ENCODE data around the gene SCN4B. TPM values are rescaled to one million over a fixed set of nuclear protein-coding genes. Genes with fewer than 3 reads are reported as not detected.

The SCN4B gene
- polyA plus RNA-seq, 1 donor = 3.7 TPM

DNA sequence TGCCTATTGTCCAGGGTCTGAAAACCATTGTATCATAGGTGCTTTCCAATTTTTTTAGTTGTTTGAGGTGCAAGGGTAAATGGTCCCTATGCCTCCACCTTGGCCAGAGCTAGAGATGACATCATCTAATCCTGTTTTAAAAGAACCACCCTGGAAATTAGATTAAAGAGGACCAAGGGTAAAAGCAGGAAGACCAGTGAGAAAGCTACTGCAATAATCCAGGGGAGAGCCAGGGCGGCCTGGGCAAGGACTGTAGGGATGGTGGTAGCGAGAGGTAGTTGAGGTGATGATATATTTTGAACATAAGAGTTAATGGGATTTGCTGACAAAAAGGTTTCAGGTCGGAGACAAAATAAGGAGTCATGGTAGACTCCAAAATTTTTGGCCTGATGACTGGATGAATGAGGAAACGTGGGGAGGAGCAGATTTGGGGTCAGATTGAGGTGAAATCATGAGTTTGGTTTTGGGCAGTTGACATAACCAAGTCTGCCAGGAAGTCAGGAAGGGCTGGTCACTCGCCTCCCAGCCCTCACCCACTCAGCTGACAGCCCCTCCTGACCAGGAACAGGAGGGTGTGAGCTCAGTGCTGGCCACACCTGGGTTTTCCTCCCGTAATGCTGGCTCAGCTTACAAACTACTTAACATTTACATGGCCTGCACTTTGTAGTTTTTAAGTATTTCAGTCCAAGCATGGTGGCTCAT, 23.0 kb downstream of the SCN4B start:
- no peak for DNase-seq

DNA sequence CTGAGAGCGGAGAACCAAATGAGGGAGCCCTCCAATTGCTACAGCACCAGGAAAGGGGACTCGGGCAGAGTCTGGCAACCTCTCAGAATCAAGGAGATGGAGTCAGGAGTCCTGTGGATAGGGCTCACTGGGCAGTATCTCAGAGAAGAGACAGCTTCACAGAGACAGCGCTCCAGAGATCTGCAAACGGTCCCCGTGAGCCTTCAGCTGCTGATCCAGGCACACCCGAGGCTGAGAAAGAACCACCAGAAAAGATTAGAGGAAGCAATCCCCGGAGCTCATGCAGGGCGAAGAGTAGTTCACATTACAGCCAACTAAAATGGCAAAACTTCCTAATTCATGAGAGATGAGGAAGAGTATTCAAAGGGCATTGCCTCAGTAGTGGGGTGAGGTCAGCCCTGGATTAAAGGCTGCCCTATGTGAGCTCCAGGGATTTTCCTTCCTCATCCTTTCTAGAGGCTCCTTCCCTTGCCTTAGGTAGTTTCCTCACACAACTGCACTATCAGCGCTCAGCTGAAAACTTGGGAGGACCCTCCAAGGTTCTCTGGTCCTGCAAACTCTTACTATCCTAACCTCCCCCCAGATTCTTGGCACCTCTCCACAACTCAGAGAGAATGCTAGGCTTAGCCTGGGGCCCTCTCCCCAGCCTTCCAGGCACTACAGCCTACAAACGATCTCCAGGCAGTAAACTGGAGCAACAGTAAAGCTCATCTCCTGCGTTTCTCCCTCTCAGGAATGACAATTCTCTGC, 23.7 kb downstream of the SCN4B start:
- DNase-seq = no peak

DNA sequence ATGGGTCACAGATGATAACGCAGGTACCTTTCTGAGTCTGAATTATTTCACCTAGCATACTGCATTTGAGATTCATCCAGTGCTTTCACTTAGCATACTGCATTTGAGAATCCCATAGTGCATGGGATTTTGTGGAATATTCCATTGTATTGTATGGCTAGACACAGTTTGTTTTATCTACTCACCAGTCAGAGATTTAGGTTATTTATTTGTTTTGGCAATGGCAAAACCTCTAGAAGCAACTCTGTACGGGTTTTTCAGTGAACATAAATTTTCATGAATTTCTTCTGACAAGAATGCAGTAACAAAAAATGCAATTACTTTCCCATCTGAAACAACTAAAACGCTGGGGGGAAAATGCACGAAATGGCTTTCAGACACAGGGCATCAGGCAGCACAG, 24.3 kb downstream of the SCN4B start:
- DNase-seq = no peak

GRCh38 chr11:118126082-118126838, 26.4 kb downstream of the SCN4B start:
- DNase-seq = no peak

DNA sequence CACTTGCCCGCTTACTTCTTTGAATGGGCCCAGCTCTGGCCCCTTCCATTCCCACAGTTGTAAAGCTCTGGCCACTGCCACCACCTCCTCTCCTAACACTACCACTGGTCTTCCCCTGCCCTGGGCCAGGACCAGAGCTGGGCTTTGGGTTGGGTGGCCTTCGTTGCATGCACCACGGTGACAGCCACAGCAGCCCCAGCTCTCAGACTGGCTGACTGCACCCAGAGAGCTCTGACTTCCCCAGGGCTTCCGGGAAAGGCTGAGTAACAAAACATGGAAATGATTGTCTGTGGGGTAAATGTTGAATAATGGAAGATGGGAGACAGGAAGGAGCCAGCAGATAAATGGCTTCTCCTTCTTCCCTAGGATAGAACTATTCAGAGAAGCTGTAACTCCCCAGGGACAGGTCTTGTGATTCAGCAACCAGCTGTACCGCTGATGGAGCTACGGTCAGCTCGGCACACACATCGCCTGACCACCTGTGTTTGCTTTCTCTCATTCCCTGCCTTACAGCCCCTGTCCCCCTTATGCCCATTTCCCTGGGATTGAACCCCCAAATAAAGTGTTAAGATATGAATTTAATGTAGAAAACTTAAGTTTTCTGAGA, 27.6 kb downstream of the SCN4B start:
- no peak for DNase-seq

DNA sequence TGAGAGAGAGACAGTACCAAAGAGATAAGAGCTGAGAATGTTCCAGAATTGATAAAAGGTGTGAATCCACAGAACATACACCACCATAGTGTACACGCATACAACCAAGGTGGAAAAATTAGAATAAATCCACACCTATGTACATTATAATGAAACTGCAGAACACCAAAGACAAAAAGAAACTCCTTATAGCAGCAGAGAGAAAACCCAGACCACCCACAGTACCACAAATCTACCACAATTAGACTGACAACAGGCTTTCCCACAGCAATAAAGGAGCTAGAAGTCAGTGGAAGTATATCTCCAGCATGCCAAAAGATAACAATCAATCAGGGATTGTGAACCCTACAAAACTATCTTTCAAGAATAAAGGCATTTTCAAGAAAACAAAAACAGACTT, 31.8 kb downstream of the SCN4B start:
- no peak for DNase-seq

DNA sequence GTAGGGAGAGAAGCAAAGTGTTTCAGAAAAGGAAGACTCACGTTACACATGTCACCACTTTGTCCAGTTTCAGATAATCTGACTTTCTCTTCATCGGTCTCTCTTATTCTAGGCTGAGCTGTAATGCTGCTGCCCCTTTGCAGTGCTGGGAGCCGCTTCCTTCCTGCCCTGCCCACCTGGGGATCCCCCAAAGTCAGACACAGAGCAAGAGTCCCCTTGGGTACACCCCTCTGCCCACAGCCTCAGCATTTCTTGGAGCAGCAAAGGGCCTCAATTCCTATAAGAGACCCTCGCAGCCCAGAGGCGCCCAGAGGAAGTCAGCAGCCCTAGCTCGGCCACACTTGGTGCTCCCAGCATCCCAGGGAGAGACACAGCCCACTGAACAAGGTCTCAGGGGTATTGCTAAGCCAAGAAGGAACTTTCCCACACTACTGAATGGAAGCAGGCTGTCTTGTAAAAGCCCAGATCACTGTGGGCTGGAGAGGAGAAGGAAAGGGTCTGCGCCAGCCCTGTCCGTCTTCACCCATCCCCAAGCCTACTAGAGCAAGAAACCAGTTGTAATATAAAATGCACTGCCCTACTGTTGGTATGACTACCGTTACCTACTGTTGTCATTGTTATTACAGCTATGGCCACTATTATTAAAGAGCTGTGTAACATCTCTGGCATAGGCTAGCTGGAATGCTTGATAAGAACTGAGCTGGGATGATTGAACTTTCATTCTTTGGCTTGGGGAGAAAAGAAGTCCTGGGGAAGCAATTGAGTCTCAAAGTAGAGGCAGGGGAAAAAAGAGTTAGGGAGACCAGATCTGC, 34.6 kb downstream of the SCN4B start:
- no peak for DNase-seq

GRCh38 chr11:118115048-118115447, 37.6 kb downstream of the SCN4B start:
- DNase-seq = no peak

DNA sequence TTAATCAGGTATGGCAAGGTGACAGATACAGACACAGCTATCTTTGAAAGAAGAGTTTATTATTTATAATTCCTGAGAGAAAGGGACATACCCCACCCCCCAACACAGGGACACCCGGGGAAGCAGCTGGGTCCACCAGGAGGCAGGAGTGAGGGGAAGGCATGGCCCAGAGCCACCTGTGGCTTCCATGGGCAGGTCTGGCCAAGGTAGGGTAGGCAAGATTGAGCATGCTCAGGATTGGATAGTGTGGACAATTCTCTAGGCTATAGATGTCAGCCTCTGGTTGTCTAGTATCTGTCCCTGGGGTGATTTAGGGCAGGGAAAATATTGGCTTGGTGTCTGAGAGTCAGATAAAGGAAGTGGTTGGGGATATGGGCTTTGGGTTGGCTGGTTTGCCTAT, 38.4 kb downstream of the SCN4B start:
- DNase-seq = no peak

DNA sequence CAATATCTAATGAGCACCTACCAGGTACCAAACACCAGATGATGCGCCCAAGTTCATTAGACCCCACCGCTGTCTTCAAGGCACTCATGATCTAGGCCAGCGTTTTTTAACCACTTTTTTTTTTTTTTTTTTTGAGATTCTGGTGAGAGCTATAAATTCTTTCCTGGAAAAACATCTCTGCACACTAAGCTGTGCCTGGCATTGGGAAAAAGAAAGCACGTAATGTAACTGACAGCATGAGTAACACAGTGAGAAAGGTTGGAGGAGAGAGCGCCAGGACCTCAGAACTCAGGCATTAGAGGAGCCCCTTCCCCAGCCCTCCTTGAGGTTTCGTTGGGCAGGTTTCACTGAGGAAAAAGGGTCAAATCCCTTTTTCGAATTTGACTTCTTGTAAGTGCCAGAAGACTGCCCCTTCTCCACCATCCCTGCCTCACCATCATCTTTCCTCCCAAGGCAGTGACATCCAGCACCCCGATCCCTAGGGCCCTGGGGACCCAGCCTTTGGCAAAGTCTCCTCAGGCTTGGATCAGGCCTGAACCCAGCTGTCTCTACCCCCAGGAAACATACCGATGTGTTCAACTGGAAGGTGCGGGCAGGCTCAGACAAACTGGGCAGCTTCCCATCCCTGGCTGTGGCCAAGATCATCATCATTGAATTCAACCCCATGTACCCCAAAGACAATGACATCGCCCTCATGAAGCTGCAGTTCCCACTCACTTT, 39.8 kb downstream of the SCN4B start:
- no peak for DNase-seq

DNA sequence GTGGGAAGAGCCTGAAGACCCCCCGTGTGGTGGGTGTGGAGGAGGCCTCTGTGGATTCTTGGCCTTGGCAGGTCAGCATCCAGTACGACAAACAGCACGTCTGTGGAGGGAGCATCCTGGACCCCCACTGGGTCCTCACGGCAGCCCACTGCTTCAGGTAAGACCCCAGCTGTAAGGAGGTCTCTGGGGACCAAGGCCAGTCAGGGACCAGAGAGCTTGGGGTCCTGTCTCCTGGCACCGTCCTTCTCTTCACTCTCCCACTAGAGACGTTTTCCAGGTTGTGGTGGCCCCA, 40.9 kb downstream of the SCN4B start:
- no peak for DNase-seq

DNA sequence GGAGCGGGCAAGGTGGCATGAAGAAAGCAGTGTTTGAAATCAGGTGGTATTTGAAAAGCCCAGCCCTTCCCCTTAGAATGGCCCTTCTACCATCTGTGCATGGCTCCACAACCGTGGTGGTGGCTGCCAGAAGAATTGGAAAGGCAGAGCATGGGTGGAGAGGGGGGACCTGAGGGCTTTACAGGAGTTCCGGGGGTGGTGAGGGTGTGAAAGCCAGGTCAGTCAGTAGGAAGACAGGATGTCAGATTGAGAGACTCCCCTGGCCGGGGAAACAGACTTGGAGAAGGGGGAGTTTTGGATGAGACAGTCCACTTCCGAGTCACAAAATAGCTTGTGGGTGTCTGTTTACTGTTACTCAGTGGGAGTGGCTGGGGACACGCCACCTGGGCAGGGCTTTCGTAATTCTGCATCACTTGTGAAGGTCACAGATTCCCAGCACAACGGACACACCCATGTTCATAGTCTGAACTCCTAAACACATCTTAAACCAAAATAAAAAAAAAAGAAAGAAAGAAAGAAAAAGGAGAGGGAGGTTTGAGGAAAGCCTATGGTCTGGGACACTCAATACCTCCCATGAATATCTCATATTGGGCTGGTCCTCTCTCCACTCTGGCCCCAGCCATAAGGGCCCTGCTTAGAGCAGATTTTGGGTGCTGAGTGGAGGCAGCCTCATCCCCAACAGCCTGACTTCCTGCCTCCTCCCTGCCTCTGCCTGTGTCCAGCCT, 41.4 kb downstream of the SCN4B start:
- DNase-seq = no peak

- no peak for DNase-seq
Observed at GRCh38 chr11:118109231-118109630, 43.4 kb downstream of the SCN4B start.

DNA sequence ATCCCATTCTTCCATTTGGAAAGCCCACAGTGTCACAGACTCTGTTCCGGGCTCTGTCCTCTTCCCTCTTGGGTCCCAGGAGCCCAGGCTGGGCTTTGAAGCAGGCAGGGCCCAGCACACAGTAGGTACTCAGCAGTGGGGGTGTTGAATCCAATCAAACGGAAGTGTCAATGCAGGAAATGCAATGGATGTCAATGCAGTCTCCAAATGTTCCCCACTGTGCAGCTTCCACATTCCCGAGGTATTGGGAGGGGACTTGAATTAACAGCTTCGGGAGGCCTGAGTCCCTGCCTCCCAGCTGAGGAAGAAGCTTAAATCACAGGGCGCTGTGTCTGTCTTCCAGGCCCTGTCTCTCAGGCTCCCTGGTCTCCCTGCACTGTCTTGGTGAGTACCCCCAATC, 44.1 kb downstream of the SCN4B start:
- DNase-seq = no peak

DNA sequence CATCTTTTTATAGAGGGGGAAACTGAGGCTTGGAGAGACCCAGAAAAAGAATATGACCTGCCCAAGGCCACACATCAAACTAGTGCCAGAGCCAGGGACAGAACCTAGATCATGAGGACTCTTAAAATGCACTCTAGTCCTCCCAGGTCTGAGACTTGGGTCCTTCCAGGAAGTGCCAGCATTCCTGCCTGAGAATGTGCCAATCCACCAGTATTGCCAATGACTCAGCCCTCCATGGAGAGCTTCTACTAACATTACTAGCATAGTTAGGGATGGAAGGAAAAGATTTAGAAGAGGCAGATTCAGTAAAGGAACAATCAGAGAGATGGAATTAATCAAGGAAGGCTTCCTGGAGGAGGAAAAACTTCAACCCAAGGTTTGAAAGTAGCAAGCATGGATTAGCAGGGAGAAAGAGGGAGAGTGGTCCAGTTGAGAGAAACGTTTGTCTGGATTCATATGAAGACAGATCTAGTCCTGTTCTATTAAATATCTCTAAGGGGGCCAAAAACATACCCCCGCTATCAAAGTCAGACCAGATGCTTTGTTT, 45.8 kb downstream of the SCN4B start:
- no peak for DNase-seq

- DNase-seq = no peak
Observed at GRCh38 chr11:118105657-118106305, 46.8 kb downstream of the SCN4B start.

GRCh38 chr11:118104491-118104890, 48.1 kb downstream of the SCN4B start:
- no peak for DNase-seq

DNA sequence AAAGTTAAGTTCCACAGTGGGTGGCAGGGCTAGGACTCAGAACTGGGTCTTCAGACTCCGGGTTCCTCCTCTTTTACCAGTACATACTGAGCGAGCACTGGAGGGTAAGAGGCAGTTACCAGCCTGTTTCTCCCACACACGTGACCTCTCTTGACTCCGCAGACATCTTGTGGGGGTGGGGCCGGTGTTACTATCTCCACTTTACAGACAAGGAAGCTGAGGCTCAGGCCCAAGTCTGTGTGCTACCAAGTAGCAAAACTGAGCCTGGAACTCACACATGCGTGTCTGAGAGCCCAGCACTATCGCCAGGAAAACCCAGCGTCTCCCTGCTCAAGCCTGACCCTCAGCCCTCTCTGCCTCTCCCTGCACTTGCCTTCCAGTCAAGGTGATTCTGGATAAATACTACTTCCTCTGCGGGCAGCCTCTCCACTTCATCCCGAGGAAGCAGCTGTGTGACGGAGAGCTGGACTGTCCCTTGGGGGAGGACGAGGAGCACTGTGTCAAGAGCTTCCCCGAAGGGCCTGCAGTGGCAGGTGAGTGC, 49.8 kb downstream of the SCN4B start:
- no peak for DNase-seq

DNA sequence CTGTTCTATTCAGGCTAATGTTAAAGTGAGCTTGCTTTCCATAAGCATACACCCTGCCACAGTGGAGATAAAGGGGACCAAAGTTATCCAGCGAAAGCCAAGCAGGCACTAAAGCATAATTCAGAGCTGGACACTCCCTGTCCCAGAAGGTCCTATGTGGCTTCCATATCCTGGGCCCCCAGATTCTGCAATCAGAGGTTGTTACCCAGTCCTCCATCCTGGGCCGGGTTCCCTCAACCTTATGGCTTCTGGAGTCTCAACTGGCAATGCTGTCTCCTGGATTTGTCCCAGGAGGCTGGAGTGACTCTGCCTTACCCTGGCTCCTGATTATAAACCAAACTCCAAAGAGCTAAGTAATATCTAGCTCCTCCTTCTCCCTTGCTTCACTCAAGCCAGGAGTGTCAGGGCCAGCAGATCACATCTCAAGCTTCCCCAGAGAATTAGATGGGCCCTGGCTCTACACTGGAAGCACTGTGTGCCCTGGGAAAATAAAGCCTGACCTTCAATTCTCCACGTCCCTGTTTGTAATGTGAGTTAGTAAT, 51.9 kb downstream of the SCN4B start:
- no peak for DNase-seq
